NOMO-1 treated with DMSO at 0.1 percent for 48 hours (cell line): Measurements from ENCODE around the gene IFNA4.
"Not testable (repeated sequence)": the region's sequence is repeated elsewhere in the genome, so short reads cannot be mapped to it uniquely, and the experiment has no call there.

ENCODE experiments used
- DNase-seq: peaks from one replicate; lab custom pipeline; 2025; ENCODE audit not compliant: unreplicated experiment; lab: John Stamatoyannopoulos, UW

IFNA4 gene

GRCh38 chr9:21187487-21187886 is at the start of gene IFNA4:
Gene IFNA4, minus strand, starts transcription at chr9:21187587. Its CDS starts 56 bp downstream, at chr9:21187531.
- not testable (repeated sequence) for DNase-seq

- not testable (repeated sequence) for DNase-seq
Observed at GRCh38 chr9:21236360-21236714, 49.0 kb upstream of the IFNA4 start.

- DNase-seq = not testable (repeated sequence)
Observed at GRCh38 chr9:21235468-21236359, 48.3 kb upstream of the IFNA4 start.

- no peak for DNase-seq
Observed at GRCh38 chr9:21234153-21234687, 46.8 kb upstream of the IFNA4 start.

- no peak for DNase-seq
Observed at GRCh38 chr9:21233258-21233657, 45.9 kb upstream of the IFNA4 start.

- no peak for DNase-seq
Observed at GRCh38 chr9:21228122-21228521, 40.7 kb upstream of the IFNA4 start, which contains the start of gene IFNA17. Gene IFNA17, minus strand, starts transcription at chr9:21228222. Its CDS starts 49 bp downstream, at chr9:21228173.

GRCh38 chr9:21217211-21217610 is 29.8 kb upstream of the IFNA4 start, which contains the start of gene IFNA16:
Gene IFNA16, minus strand, starts transcription at chr9:21217311. Its CDS starts 6 bp downstream, at chr9:21217305.
- not testable (repeated sequence) for DNase-seq

- DNase-seq = not testable (repeated sequence)
Observed at GRCh38 chr9:21213411-21214326, 26.3 kb upstream of the IFNA4 start.

GRCh38 chr9:21212160-21212559 is 24.8 kb upstream of the IFNA4 start:
- DNase-seq = not testable (repeated sequence)

GRCh38 chr9:21210782-21211181 is 23.4 kb upstream of the IFNA4 start:
- not testable (repeated sequence) for DNase-seq

- DNase-seq = no peak
Observed at GRCh38 chr9:21210311-21210710, 22.9 kb upstream of the IFNA4 start.

GRCh38 chr9:21207043-21207442 is 19.7 kb upstream of the IFNA4 start, which contains the start of gene IFNA10:
Gene IFNA10, minus strand, starts transcription at chr9:21207143. Its CDS starts 46 bp downstream, at chr9:21207097.
- DNase-seq = not testable (repeated sequence)

GRCh38 chr9:21205204-21205603 is 17.8 kb upstream of the IFNA4 start:
- no peak for DNase-seq

- DNase-seq = not testable (repeated sequence)
Observed at GRCh38 chr9:21202105-21202504, 14.7 kb upstream of the IFNA4 start, which contains the start of gene IFNA7. Gene IFNA7, minus strand, starts transcription at chr9:21202205. Its CDS starts 40 bp downstream, at chr9:21202165.

GRCh38 chr9:21194867-21195776 is 7.7 kb upstream of the IFNA4 start:
- not testable (repeated sequence) for DNase-seq

- not testable (repeated sequence) for DNase-seq
Observed at GRCh38 chr9:21182810-21183736, 4.3 kb downstream of the IFNA4 start.

GRCh38 chr9:21174671-21175070 is 12.7 kb downstream of the IFNA4 start:
- no peak for DNase-seq

GRCh38 chr9:21172156-21172555 is 15.2 kb downstream of the IFNA4 start:
- DNase-seq = no peak

- DNase-seq = no peak
Observed at GRCh38 chr9:21171351-21171750, 16.0 kb downstream of the IFNA4 start.
